HUDEP-2 (cell line): ENCODE data around the gene NUAK1.

Experiments used
- DNase-seq, 76 experiments: peaks; one replicate each; lab custom pipeline; 2025; ENCODE audit not compliant: unreplicated experiment in 76 of 76; lab: John Stamatoyannopoulos, UW

Gene NUAK1

GRCh38 chr12:106138633-106139421 is at the start of gene NUAK1:
Gene NUAK1 (minus strand): TSS chr12:106138954. CDS start chr12:106138653, 301 bp downstream.
- DNase-seq: no peak

- no peak for DNase-seq
These were observed 49.5 kb upstream of the NUAK1 start for GRCh38 chr12:106188256-106188655.

- DNase-seq: no peak
These were observed 49.1 kb upstream of the NUAK1 start for GRCh38 chr12:106187842-106188241.

- DNase-seq: no peak
These were observed 48.5 kb upstream of the NUAK1 start for GRCh38 chr12:106187155-106187789.

GRCh38 chr12:106183735-106184134 is 45.0 kb upstream of the NUAK1 start:
- DNase-seq: no peak

- no peak for DNase-seq
These were observed 42.8 kb upstream of the NUAK1 start for GRCh38 chr12:106181401-106182114.

GRCh38 chr12:106179086-106179485 is 40.3 kb upstream of the NUAK1 start:
- DNase-seq: no peak

GRCh38 chr12:106178562-106178961 is 39.8 kb upstream of the NUAK1 start:
- no peak for DNase-seq

- no peak for DNase-seq
These were observed 37.8 kb upstream of the NUAK1 start for GRCh38 chr12:106176560-106176959.

- no peak for DNase-seq
These were observed 36.1 kb upstream of the NUAK1 start for GRCh38 chr12:106174876-106175275.

GRCh38 chr12:106173442-106173841 is 34.7 kb upstream of the NUAK1 start:
- DNase-seq: no peak

- no peak for DNase-seq
These were observed 32.5 kb upstream of the NUAK1 start for GRCh38 chr12:106171117-106171750.

GRCh38 chr12:106170285-106170684 is 31.5 kb upstream of the NUAK1 start:
- DNase-seq: no peak

- no peak for DNase-seq
These were observed 25.0 kb upstream of the NUAK1 start for GRCh38 chr12:106163712-106164111.

- no peak for DNase-seq
These were observed 22.7 kb upstream of the NUAK1 start for GRCh38 chr12:106161491-106161890.

- DNase-seq: no peak
These were observed 22.2 kb upstream of the NUAK1 start for GRCh38 chr12:106160915-106161314.

GRCh38 chr12:106157802-106158201 is 19.0 kb upstream of the NUAK1 start:
- no peak for DNase-seq

- no peak for DNase-seq
These were observed 16.1 kb upstream of the NUAK1 start for GRCh38 chr12:106154751-106155273.

- DNase-seq: no peak
These were observed 13.6 kb upstream of the NUAK1 start for GRCh38 chr12:106152334-106152733.

GRCh38 chr12:106150555-106150954 is 11.8 kb upstream of the NUAK1 start:
- no peak for DNase-seq
